ENCODE measurements around the gene POM121L12. TPM values are rescaled to one million over a fixed set of nuclear protein-coding genes. Genes with fewer than 3 reads are reported as not detected.

Gene POM121L12
- total RNA-seq, result not detected

GRCh38 chr7:53035499-53036412 is at the start of gene POM121L12:
Gene POM121L12 (plus strand): TSS chr7:53035633. CDS start chr7:53035672, 39 bp downstream.
- DNase-seq, result no peak
- Histone ChIP-seq H3K27ac (no peak within 1 kb of the TSS), H3K4me3 (no peak within 1 kb of the TSS), H3K27me3 (no peaks in the 10 kb centered on the region), H3K36me3 (no peaks in the 10 kb centered on the region), H3K4me1 (no peaks in the 10 kb centered on the region), H3K9me3 (no peaks in the 10 kb centered on the region), H3K9ac (ENCODE audit: low read depth in 2 of 2, low read length in 2 of 2) (no peak within 1 kb of the TSS)
- TF ChIP-seq, protein P1, sequence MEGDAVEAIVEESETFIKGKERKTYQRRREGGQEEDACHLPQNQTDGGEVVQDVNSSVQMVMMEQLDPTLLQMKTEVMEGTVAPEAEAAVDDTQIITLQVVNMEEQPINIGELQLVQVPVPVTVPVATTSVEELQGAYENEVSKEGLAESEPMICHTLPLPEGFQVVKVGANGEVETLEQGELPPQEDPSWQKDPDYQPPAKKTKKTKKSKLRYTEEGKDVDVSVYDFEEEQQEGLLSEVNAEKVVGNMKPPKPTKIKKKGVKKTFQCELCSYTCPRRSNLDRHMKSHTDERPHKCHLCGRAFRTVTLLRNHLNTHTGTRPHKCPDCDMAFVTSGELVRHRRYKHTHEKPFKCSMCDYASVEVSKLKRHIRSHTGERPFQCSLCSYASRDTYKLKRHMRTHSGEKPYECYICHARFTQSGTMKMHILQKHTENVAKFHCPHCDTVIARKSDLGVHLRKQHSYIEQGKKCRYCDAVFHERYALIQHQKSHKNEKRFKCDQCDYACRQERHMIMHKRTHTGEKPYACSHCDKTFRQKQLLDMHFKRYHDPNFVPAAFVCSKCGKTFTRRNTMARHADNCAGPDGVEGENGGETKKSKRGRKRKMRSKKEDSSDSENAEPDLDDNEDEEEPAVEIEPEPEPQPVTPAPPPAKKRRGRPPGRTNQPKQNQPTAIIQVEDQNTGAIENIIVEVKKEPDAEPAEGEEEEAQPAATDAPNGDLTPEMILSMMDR (IDR thresholded peaks at IDR 0.05), result no peak
- intact Hi-C loops (cut with DNase I), result no loop called here

- Histone ChIP-seq H3K9ac (ENCODE audit: low read depth in 2 of 2, low read length in 2 of 2) (no peak overlapping the region), H3K36me3 (no peaks in the 10 kb centered on the region), H3K4me3 (no peak overlapping the region), H3K27ac (no peak overlapping the region), H3K9me3 (no peaks in the 10 kb centered on the region), H3K4me1 (no peaks in the 10 kb centered on the region), H3K27me3 (no peaks in the 10 kb centered on the region)
- no peak for DNase-seq
- intact Hi-C loops (cut with DNase I), result no loop called here
- TF ChIP-seq, protein P1 (IDR thresholded peaks at IDR 0.05), result no peak
Measured at GRCh38 chr7:52992001-52992400, 43.4 kb upstream of the POM121L12 start.

DNA sequence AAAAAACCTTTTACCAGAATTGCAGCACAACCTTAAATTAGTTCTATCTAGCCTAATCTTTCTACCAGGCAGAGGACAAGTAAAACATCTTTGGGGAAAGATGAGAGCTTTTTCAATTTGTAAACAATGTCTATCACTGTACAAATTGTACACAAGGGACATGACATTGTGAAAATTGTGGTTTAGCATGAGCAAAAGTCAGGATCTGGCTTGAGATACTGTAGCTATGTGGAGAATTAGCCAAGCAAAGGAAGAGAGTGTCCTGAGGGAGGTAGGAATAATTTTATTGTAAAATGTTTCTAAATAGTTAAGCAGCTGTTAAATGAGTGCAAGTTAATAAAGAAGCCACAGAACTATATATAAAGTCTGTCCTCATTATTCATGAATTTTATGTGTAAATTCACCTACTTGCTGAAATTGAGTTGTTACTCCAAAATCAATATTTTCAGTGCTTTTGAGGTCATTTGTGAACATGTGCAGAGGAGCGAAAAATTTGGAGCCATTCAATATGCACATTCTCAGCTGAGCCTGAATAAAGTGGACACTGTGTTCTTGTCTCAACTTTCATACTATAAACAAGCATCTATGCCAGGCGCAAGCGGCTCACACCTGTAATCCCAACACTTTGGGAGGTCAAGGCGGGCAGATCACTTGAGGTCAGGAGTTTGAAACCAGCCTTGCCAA is 42.8 kb upstream of the POM121L12 start:
- TF ChIP-seq, protein P1 (IDR thresholded peaks at IDR 0.05), result no peak
- no peak overlapping the region for H3K27ac ChIP-seq
- DNase-seq, result no peak
- H3K4me3 ChIP-seq, result no peak overlapping the region
- no peaks in the 10 kb centered on the region for H3K9me3 ChIP-seq
- no peaks in the 10 kb centered on the region for H3K36me3 ChIP-seq
- intact Hi-C loops (cut with DNase I), result no loop called here
- no peak overlapping the region for H3K9ac ChIP-seq (ENCODE audit: low read depth in 2 of 2, low read length in 2 of 2)
- H3K27me3 ChIP-seq, result no peaks in the 10 kb centered on the region
- H3K4me1 ChIP-seq, result no peaks in the 10 kb centered on the region

- DNase-seq, result no peak
- TF ChIP-seq, protein P1 (IDR thresholded peaks at IDR 0.05), result no peak
- H3K27me3 ChIP-seq, result no peaks in the 10 kb centered on the region
Measured at GRCh38 chr7:52995676-52996075, 39.8 kb upstream of the POM121L12 start.

DNA sequence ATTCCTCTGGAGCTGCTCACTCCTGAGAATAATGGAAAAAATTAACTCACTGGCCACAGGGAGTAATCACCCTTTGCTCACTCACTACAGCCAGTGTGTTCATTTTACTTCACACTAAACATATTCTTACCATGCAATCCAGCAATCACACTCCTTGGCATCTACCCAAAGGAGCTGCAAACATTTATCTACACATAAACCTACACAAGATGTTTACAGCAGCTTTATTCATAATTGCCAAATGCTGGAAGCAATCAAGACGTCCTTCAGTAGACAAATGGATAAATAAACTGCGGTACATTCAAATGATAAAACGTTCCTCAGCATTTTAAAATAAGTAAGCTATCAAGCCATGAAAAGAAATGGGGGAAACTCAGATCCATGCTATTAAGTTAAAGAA is 34.2 kb upstream of the POM121L12 start:
- no peaks in the 10 kb centered on the region for H3K4me1 ChIP-seq
- no peaks in the 10 kb centered on the region for H3K9me3 ChIP-seq
- no peak overlapping the region for H3K9ac ChIP-seq (ENCODE audit: low read depth in 2 of 2, low read length in 2 of 2)
- TF ChIP-seq, protein P1 (IDR thresholded peaks at IDR 0.05), result no peak
- DNase-seq, result no peak
- intact Hi-C loops (cut with DNase I), result no loop called here
- H3K27ac ChIP-seq, result no peak overlapping the region
- no peaks in the 10 kb centered on the region for H3K36me3 ChIP-seq
- H3K27me3 ChIP-seq, result no peaks in the 10 kb centered on the region
- no peak overlapping the region for H3K4me3 ChIP-seq

More at GRCh38 chr7:52995676-52996075, 39.8 kb upstream of the POM121L12 start:
- Histone ChIP-seq H3K4me3 (no peak overlapping the region), H3K9me3 (no peaks in the 10 kb centered on the region), H3K4me1 (no peaks in the 10 kb centered on the region), H3K9ac (ENCODE audit: low read depth in 2 of 2, low read length in 2 of 2) (no peak overlapping the region), H3K36me3 (no peaks in the 10 kb centered on the region), H3K27ac (no peak overlapping the region)
- intact Hi-C loops (cut with DNase I), result no loop called here
